HepG2 (cell line): ENCODE results near the gene NOXO1. TPM values are rescaled to one million over a fixed set of nuclear protein-coding genes. Genes with fewer than 3 reads are reported as not detected.

Experiments
- ARNTL ChIP-seq: sonication (generic); formaldehyde crosslinking; IDR thresholded peaks from 2 replicates; pipeline ENCODE4 v1.4.0; 2020; ENCODE audit warnings: mild to moderate bottlenecking, missing genetic modification reagents
- DDIT3 ChIP-seq: sonication (generic); formaldehyde crosslinking; IDR thresholded peaks from 2 replicates; pipeline ENCODE4 v1.4.0; 2020; ENCODE audit warnings: mild to moderate bottlenecking, missing genetic modification reagents
- FOXA3 ChIP-seq: IDR thresholded peaks from 2 replicates; pipeline ENCODE4 v1.6.1; 2016; ENCODE audit warnings: missing genetic modification reagents, missing compliant biosample characterization
- GPBP1L1 ChIP-seq: sonication (generic); formaldehyde crosslinking; IDR thresholded peaks from 2 replicates; pipeline ENCODE4 v1.5.0; 2020; ENCODE audit warnings: mild to moderate bottlenecking, missing genetic modification reagents
- HOXD1 ChIP-seq: sonication (generic); formaldehyde crosslinking; IDR thresholded peaks from 2 replicates; pipeline ENCODE4 v1.5.0; 2020; ENCODE audit warnings: missing genetic modification reagents
- NFRKB ChIP-seq: fragments of 450-650 bp; IDR thresholded peaks from 2 replicates; pipeline ENCODE4 v1.6.1; 2017
- NPAS2 ChIP-seq: sonication (generic); formaldehyde crosslinking; IDR thresholded peaks from 2 replicates; pipeline ENCODE4 v1.8.0; 2022; ENCODE audit warnings: mild to moderate bottlenecking, missing genetic modification reagents, borderline replicate concordance
- NR2F1 ChIP-seq, 2 experiments: fragments of 450-650 bp in 1 of 2; formaldehyde crosslinking in 1 of 2; IDR thresholded peaks; 2 replicates each; pipeline versions ENCODE4 v1.5.0 to v1.6.1; 2016 to 2020; ENCODE audit warnings: mild to moderate bottlenecking in 1 of 2, missing compliant biosample characterization in 1 of 2, missing genetic modification reagents in 1 of 2, moderate library complexity in 1 of 2
- PATZ1 ChIP-seq: sonication (generic); formaldehyde crosslinking; IDR thresholded peaks from 2 replicates; pipeline ENCODE4 v1.4.0; 2020; ENCODE audit warnings: missing genetic modification reagents
- SMARCC2 ChIP-seq: fragments of 450-650 bp; IDR thresholded peaks from 2 replicates; pipeline ENCODE4 v1.6.1; 2017; ENCODE audit warnings: antibody characterized with exemption, mild to moderate bottlenecking
- SRSF4 ChIP-seq: fragments of 200-400 bp; formaldehyde crosslinking; IDR thresholded peaks from one replicate; pipeline ENCODE4 v1.6.1; 2018; ENCODE audit warnings: mild to moderate bottlenecking, low read depth, low read length, moderate library complexity; ENCODE audit not compliant: poor library complexity, severe bottlenecking
- SRSF9 ChIP-seq: fragments of 200-400 bp; formaldehyde crosslinking; IDR thresholded peaks from 2 replicates; pipeline ENCODE4 v1.6.1; 2018; ENCODE audit warnings: borderline replicate concordance, mild to moderate bottlenecking, low read depth, low read length; ENCODE audit not compliant: insufficient read depth, poor library complexity, severe bottlenecking
- TOPORS ChIP-seq: sonication (generic); formaldehyde crosslinking; IDR thresholded peaks from 2 replicates; pipeline ENCODE4 v1.8.0; 2023; ENCODE audit warnings: mild to moderate bottlenecking, missing genetic modification reagents
- YY1 ChIP-seq: IDR thresholded peaks from 2 replicates; pipeline ENCODE4 v1.6.1; 2011; ENCODE audit warnings: low read length, low read depth, moderate library complexity, mild to moderate bottlenecking; ENCODE audit not compliant: insufficient read depth, insufficient replicate concordance
- ZFP62 ChIP-seq: sonication (generic); formaldehyde crosslinking; IDR thresholded peaks from 2 replicates; pipeline ENCODE4 v1.4.0; 2020; ENCODE audit warnings: missing genetic modification reagents
- ZFY ChIP-seq: sonication (generic); formaldehyde crosslinking; IDR thresholded peaks from 2 replicates; pipeline ENCODE4 v1.4.0; 2020; ENCODE audit warnings: missing genetic modification reagents
- ZGPAT ChIP-seq: IDR thresholded peaks from 2 replicates; pipeline ENCODE4 v1.6.1; 2016; ENCODE audit warnings: mild to moderate bottlenecking
- ZNF484 ChIP-seq: sonication (generic); formaldehyde crosslinking; IDR thresholded peaks from 2 replicates; pipeline ENCODE4 v1.5.1; 2020; ENCODE audit warnings: mild to moderate bottlenecking, low read depth, missing genetic modification reagents, borderline replicate concordance
- ZNF496 ChIP-seq: sonication (generic); formaldehyde crosslinking; IDR thresholded peaks from 2 replicates; pipeline ENCODE4 v1.8.1; 2023; ENCODE audit warnings: mild to moderate bottlenecking, moderate library complexity, missing genetic modification reagents; ENCODE audit not compliant: insufficient replicate concordance
- ZNF543 ChIP-seq: sonication (generic); formaldehyde crosslinking; IDR thresholded peaks from 2 replicates; pipeline ENCODE4 v1.4.0; 2020; ENCODE audit warnings: mild to moderate bottlenecking, missing genetic modification reagents
- ZNF616 ChIP-seq: sonication (generic); formaldehyde crosslinking; IDR thresholded peaks from 2 replicates; pipeline ENCODE4 v1.5.0; 2020; ENCODE audit warnings: low read depth, mild to moderate bottlenecking, missing genetic modification reagents
- ZNF710 ChIP-seq: sonication (generic); formaldehyde crosslinking; IDR thresholded peaks from 2 replicates; pipeline ENCODE4 v1.5.0; 2020; ENCODE audit warnings: mild to moderate bottlenecking, missing genetic modification reagents, borderline replicate concordance
- polyA plus RNA-seq, 8 experiments: library from polyadenylated mRNA; depleted of rRNA in 3 of 8; stranded (reverse) in 7 of 8; unstranded in 1 of 8; fragments of >200 nt; fragmentation: Illumina TruSeq in 4 of 8; extraction: Trizol in 4 of 8; gene quantifications; 2 replicates each; pipeline versions ENCODE4 v1.2.1 to v1.2.3, GENCODE V29; 2011 to 2016; ENCODE audit warnings: low read depth in 4 of 8, missing spikeins in 1 of 8, mixed read lengths in 1 of 8; ENCODE audit not compliant: insufficient read depth in 1 of 8
- total RNA-seq, 5 experiments: library from RNA; depleted of rRNA; stranded (reverse); fragments of >200 nt; fragmentation: Illumina TruSeq; extraction: Trizol; gene quantifications; 2 replicates each; pipeline ENCODE4 v1.2.3, GENCODE V29; 2016; ENCODE audit warnings: low read depth in 1 of 5

The NOXO1 gene
- total and polyA plus RNA-seq, 2 of the 13 experiments (the other 11 are each of a cell fraction or from before 2014, with no cell fraction given): 0.69 to 1.4 TPM

- TF ChIP-seq PATZ1 (CRISPR knock-in tag) (peak; percentile 81), ZFY (CRISPR knock-in tag) (peak; percentile 77), ZNF543 (CRISPR knock-in tag) (no peak), SRSF4 (no peak), NPAS2 (0 out of 2 replicates have a peak, but pooled peaks have one; percentile 20), ZGPAT (CRISPR knock-in tag) (peak; percentile 88), TOPORS (CRISPR knock-in tag) (no peak; the same call in 1 of the 2 replicates), DDIT3 (CRISPR knock-in tag) (no peak), ZNF710 (CRISPR knock-in tag) (peak; percentile 50; the same call in 1 of the 2 replicates), NFRKB (no peak), ZNF484 (CRISPR knock-in tag) (no peak), ARNTL (peak; percentile 82), ZNF616 (CRISPR knock-in tag) (no peak), NR2F1 (CRISPR knock-in tag; IDR thresholded peaks at IDR 0.05) (no peak), FOXA3 (CRISPR knock-in tag) (peak; percentile 41; the same call in 1 of the 2 replicates), HOXD1 (CRISPR knock-in tag) (no peak), GPBP1L1 (CRISPR knock-in tag) (no peak), ZFP62 (CRISPR knock-in tag) (no peak), SMARCC2 (no peak), SRSF9 (no peak), ZNF496 (CRISPR knock-in tag) (no peak), YY1 (peak; percentile 75)
Observed at GRCh38 chr16:1964506-1965395, 16.5 kb downstream of the NOXO1 start, which contains the start of gene RPS2 (continued).
